GM12878 (cell line): ENCODE measurements around the gene ZER1. TPM values are rescaled to one million over a fixed set of nuclear protein-coding genes. Genes with fewer than 3 reads are reported as not detected.

Experiments used
- ATAC-seq: fragments of 200-7000 bp; cut with Tn5 transposase; 3 replicates; pipeline ENCODE4 v1.9.1; 2020; ENCODE audit warnings: mild to moderate bottlenecking, moderate library complexity
- BruUV-seq: library from RNA; stranded (reverse); fragments of 400-500 nt; replicated peaks from 2 replicates; lab custom pipeline; 2021; lab: Mats Ljungman, UMichigan
- CTCF ChIA-PET: fragments of 300-600 bp; sonication (Branson Sonifier 250); formaldehyde crosslinking; extraction: SDS; loops from one replicate; lab custom pipeline; 2021; ENCODE audit warnings: inconsistent platforms; lab: Yijun Ruan, JAX
- POLR2A ChIA-PET: fragments of 350-600 bp; formaldehyde crosslinking; extraction: SDS; loops from one replicate; lab custom pipeline; 2021; ENCODE audit warnings: inconsistent platforms; lab: Charles Lee
- RAD21 ChIA-PET: fragments of 300-600 bp; sonication (Branson Sonifier 250); formaldehyde crosslinking; loops from one replicate; lab custom pipeline; 2023; ENCODE audit warnings: antibody characterized with exemption; ENCODE audit not compliant: unreplicated experiment; lab: Charles Lee
- SMC1A ChIA-PET: fragments of 300-600 bp; sonication (Branson Sonifier 250); formaldehyde crosslinking; loops from one replicate; lab custom pipeline; 2023; ENCODE audit not compliant: unreplicated experiment, uncharacterized antibody; lab: Charles Lee
- DNase-seq: peaks from one replicate; pipeline ENCODE4 v3.0.0-alpha.2; 2011; ENCODE audit warnings: low read depth, low spot score
- FAIRE-seq: peaks from 3 replicates; lab custom pipeline; 2011; peaks lifted over from hg19 to GRCh38; lab: Jason Lieb, UNC
- H2AFZ ChIP-seq: 2 replicates; pipeline ENCODE4 v1.6.0; 2011; ENCODE audit warnings: low read depth, low read length, control low read depth; ENCODE audit not compliant: control insufficient read depth
- H3K27ac ChIP-seq: 2 replicates; pipeline ENCODE4 v1.5.1; 2011; ENCODE audit warnings: control low read depth; ENCODE audit not compliant: control insufficient read depth, insufficient read depth
- H3K27me3 ChIP-seq, 2 experiments: replicated peaks in 1 of 2; 2 replicates each; pipeline versions ENCODE4 v1.6.0 to v1.6.1; 2011; ENCODE audit warnings: low read length in 1 of 2; ENCODE audit not compliant: control insufficient read depth in 2 of 2, insufficient read depth in 2 of 2
- H3K36me3 ChIP-seq, 2 experiments: 2 replicates each; pipeline ENCODE4 v1.5.1; 2011; ENCODE audit warnings: low read length in 1 of 2; ENCODE audit not compliant: control insufficient read depth in 2 of 2, insufficient read depth in 2 of 2
- H3K4me1 ChIP-seq: 2 replicates; pipeline ENCODE4 v1.6.1; 2011; ENCODE audit warnings: mild to moderate bottlenecking, low read length, moderate library complexity, mixed read lengths; ENCODE audit not compliant: control insufficient read depth, insufficient read depth
- H3K4me2 ChIP-seq: 2 replicates; pipeline ENCODE4 v1.6.0; 2011; ENCODE audit warnings: control low read depth; ENCODE audit not compliant: control insufficient read depth, insufficient read depth
- H3K4me3 ChIP-seq: fragments of 200-600 bp; sonication (generic); 2 replicates; pipeline ENCODE4 v1.5.1; 2016
- H3K79me2 ChIP-seq: 2 replicates; pipeline ENCODE4 v1.6.0; 2011; ENCODE audit warnings: low read length; ENCODE audit not compliant: control insufficient read depth, insufficient read depth
- H3K9ac ChIP-seq: 2 replicates; pipeline ENCODE4 v1.8.0; 2011; ENCODE audit warnings: low read length, control low read depth, mixed read lengths; ENCODE audit not compliant: control insufficient read depth, insufficient read depth
- H3K9me3 ChIP-seq: replicated peaks from 3 replicates; pipeline ENCODE4 v1.5.1; 2011; ENCODE audit warnings: mild to moderate bottlenecking, low read length; ENCODE audit not compliant: control insufficient read depth, insufficient read depth
- H4K20me1 ChIP-seq: 2 replicates; pipeline ENCODE4 v1.6.0; 2011; ENCODE audit not compliant: control insufficient read depth, insufficient read depth
- CUX1 ChIP-seq: IDR thresholded peaks from 2 replicates; pipeline ENCODE4 v1.6.1; 2012; ENCODE audit warnings: improper control_type of control experiment, low read depth, low read length; ENCODE audit not compliant: insufficient replicate concordance
- ESRRA ChIP-seq: IDR thresholded peaks from 2 replicates; pipeline ENCODE4 v1.6.1; 2012; ENCODE audit warnings: mild to moderate bottlenecking, low read length, improper control_type of control experiment
- HDGF ChIP-seq: fragments of 450-650 bp; IDR thresholded peaks from 2 replicates; pipeline ENCODE4 v1.6.1; 2016; ENCODE audit warnings: antibody characterized with exemption
- KDM1A ChIP-seq: fragments of 200-600 bp; sonication (generic); IDR thresholded peaks from 2 replicates; pipeline ENCODE4 v1.6.1; 2016; ENCODE audit warnings: borderline replicate concordance
- LARP7 ChIP-seq: fragments of 450-650 bp; IDR thresholded peaks from 2 replicates; pipeline ENCODE4 v1.6.1; 2017; ENCODE audit warnings: mild to moderate bottlenecking
- MEF2B ChIP-seq: fragments of 450-650 bp; IDR thresholded peaks from 2 replicates; pipeline ENCODE4 v1.6.1; 2018; ENCODE audit warnings: mild to moderate bottlenecking, moderate library complexity; ENCODE audit not compliant: partially characterized antibody, poor library complexity, severe bottlenecking
- MTA2 ChIP-seq: fragments of 450-650 bp; IDR thresholded peaks from 2 replicates; pipeline ENCODE4 v1.6.1; 2016; ENCODE audit warnings: low read depth, mild to moderate bottlenecking, moderate library complexity
- RAD51 ChIP-seq: fragments of 450-650 bp; IDR thresholded peaks from 2 replicates; pipeline ENCODE4 v1.6.1; 2016; ENCODE audit warnings: moderate library complexity, mild to moderate bottlenecking, inconsistent platforms
- ZNF24 ChIP-seq: fragments of 450-650 bp; IDR thresholded peaks from 2 replicates; pipeline ENCODE4 v1.6.1; 2017; ENCODE audit warnings: antibody characterized with exemption, mild to moderate bottlenecking
- WGBS: methylation state at CpG from one replicate; pipeline ENCODE4 v1.1.6; 2016; ENCODE audit warnings: low lambda C conversion rate; ENCODE audit not compliant: insufficient replicate concordance, insufficient coverage; ENCODE audit errors: missing lambda C conversion rate; 5-methylcytosine and 5-hydroxymethylcytosine counted together
- in situ Hi-C: fragments of 300-500 bp; cut with MboI; formaldehyde crosslinking; loops from 9 replicates; pipeline ENCODE4 v1.14.3; 2018; ENCODE audit warnings: mixed read lengths
- intact Hi-C: fragments of 100-400 bp; cut with micrococcal nuclease; formaldehyde crosslinking; loops from one replicate; pipeline ENCODE4 v1.14.2; 2022; ENCODE audit not compliant: unreplicated experiment
- polyA plus RNA-seq, 11 experiments: library from polyadenylated mRNA; depleted of rRNA in 4 of 11; unstranded in 6 of 11; stranded (reverse) in 5 of 11; fragments of >200 nt; fragmentation: Nextera tagmentation in 4 of 11; fragmentation: Illumina TruSeq in 1 of 11; extraction: Ambion mirVana in 4 of 11; extraction: Trizol in 1 of 11; gene quantifications; 1 replicate in 1 of 11; 2 replicates in 10 of 11; pipeline versions ENCODE4 v1.2.1 to v1.2.3, GENCODE V29; 2011 to 2016; ENCODE audit warnings: inconsistent platforms in 2 of 11, missing spikeins in 2 of 11, low read depth in 1 of 11
- total RNA-seq, 4 experiments: library from RNA; depleted of rRNA in 3 of 4; stranded (reverse); fragments of >200 nt in 3 of 4; fragmentation: Illumina TruSeq in 1 of 4; extraction: Trizol in 1 of 4; gene quantifications; 2 replicates each; pipeline versions ENCODE4 v1.2.1 to v1.2.3, GENCODE V29; 2013 to 2021

ZER1 gene
- total and polyA plus RNA-seq, 10 of the 15 experiments (the other 5 are each of a cell fraction or from before 2014, with no cell fraction given), result 0.32 to 16.9 (median 7.9) TPM

- no TSS peak for BruUV-seq
- DNase-seq (no peak), FAIRE-seq (no peak), ATAC-seq (peak; percentile 22)
- intact Hi-C loops, result loop anchor here (2.0 kb wide), 1 partner anchor 15 kb away; no protein-coding TSS in a partner anchor
- peak overlapping the region; percentile 38 for H3K27ac ChIP-seq
- peaks cover 10% of the 10 kb centered on the region for H3K4me1 ChIP-seq
- ChIA-PET POLR2A (interaction anchor here (0.6 to 2.3 kb wide), 4 partner anchors 16 to 108 kb away, joined by 3 to 13 read pairs (median 8); partner anchors contain the start of genes ENDOG and ZER1), RAD21 (interaction anchor here (1.0 to 1.3 kb wide), 2 partner anchors 16 to 31 kb away, joined by 4 to 6 read pairs; partner anchors contain the start of genes ENDOG and ZER1), SMC1A (interaction anchor here (0.9 to 2.2 kb wide), 4 partner anchors 16 to 140 kb away, joined by 3 to 18 read pairs (median 6); partner anchors contain the start of genes SPOUT1 and ZER1), CTCF (interaction anchor here (0.8 to 2.0 kb wide), 5 partner anchors 15 to 140 kb away, joined by 3 to 14 read pairs (median 4); partner anchors contain the start of gene ZER1)
- H4K20me1 ChIP-seq, result no peaks in the 10 kb centered on the region
- peak overlapping the region; percentile 3 for H2AFZ ChIP-seq
- H3K79me2 ChIP-seq, result peaks cover 19% of the 10 kb centered on the region
- TF ChIP-seq LARP7 (no peak), ZNF24 (no peak), ESRRA (no peak), KDM1A (no peak), MEF2B (no peak), CUX1 (no peak), MTA2 (no peak), RAD51 (no peak), HDGF (no peak)
- H3K36me3 ChIP-seq, result peaks cover 0 to 1% of the 10 kb centered on the region in 2 experiments; a peak in 3 of 4 replicates
- H3K4me3 ChIP-seq, result peak overlapping the region; percentile 97
- H3K9ac ChIP-seq, result peak overlapping the region; percentile 65
- H3K27me3 ChIP-seq, result no peaks in the 10 kb centered on the region
- 1% methylated on average over 4 of the region's 7 CpGs for WGBS
- in situ Hi-C loops, result no loop called here
- no peaks in the 10 kb centered on the region for H3K9me3 ChIP-seq
- peak overlapping the region; percentile 64 for H3K4me2 ChIP-seq
Measured at GRCh38 chr9:128787659-128788058, 15.9 kb upstream of the ZER1 start.
